ENCODE measurements around the gene PPFIBP2. TPM values are rescaled to one million over a fixed set of nuclear protein-coding genes. Genes with fewer than 3 reads are reported as not detected.

PPFIBP2 gene
- total and polyA plus RNA-seq, 2 of the 13 experiments (the other 11 are each of a cell fraction or from before 2014, with no cell fraction given): 15.0 to 52.5 TPM

DNA sequence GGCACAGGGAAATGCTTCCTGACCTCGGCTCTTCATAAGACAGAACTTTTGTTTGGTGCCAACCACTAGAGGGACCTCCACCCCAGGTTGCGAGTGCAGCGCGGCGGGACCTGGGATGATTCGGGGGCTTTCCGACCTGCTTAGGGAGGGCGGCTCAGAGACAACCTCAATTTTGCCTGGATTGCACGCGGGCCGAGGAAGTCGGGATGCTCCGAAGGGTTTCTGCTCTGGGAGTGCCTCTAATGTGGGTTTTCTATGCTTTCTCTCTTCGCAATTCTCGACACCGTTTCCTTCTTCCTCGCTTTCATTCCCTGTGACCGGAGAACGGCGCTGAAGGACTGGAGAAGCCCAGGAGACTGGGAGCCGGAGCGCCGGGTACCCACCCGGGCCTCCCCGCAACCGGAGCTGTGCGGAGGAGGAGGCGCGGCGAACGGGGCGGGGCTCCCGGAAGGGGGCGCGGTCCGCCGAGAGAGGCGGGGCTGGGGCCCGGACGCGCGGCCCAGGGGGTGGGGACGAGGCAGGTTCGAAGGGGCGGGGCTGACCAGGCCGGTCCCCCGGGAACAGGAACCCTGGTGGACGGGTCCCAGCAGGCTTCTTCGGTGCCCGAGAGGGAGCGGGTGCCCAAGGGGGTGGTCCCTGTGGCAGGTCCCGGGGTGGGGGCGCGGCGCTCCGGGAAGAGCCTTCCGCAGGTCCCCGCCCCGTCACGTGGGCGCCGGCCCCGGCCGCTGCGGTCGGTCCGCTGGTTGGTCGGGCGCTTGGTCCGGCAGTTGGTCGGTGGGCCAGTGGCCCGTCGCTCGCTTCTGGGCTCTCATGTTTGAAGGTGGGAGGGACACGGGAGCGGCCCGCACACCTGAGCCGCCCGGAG, at the start of gene PPFIBP2 (continued):
- TF ChIP-seq, protein P1, sequence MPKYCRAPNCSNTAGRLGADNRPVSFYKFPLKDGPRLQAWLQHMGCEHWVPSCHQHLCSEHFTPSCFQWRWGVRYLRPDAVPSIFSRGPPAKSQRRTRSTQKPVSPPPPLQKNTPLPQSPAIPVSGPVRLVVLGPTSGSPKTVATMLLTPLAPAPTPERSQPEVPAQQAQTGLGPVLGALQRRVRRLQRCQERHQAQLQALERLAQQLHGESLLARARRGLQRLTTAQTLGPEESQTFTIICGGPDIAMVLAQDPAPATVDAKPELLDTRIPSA (CRISPR knock-in tag; IDR thresholded peaks at IDR 0.05; ENCODE audit: borderline replicate concordance): peak; percentile 14; the same call in 1 of the 2 replicates
- TF ChIP-seq MXI1 (IDR thresholded peaks at IDR 0.05; ENCODE audit: borderline replicate concordance, low read depth, low read length) (peak; percentile 12; the same call in 1 of the 3 replicates), KMT2A (CRISPR knock-in tag; IDR thresholded peaks at IDR 0.05) (no peak), ZNF670 (CRISPR knock-in tag; IDR thresholded peaks at IDR 0.05; ENCODE audit: borderline replicate concordance) (peak; percentile 23; the same call in 1 of the 2 replicates), BORCS8-MEF2B (CRISPR knock-in tag; IDR thresholded peaks at IDR 0.05) (no peak), ZFY (CRISPR knock-in tag; IDR thresholded peaks at IDR 0.05) (peak; percentile 30), ZNF329 (CRISPR knock-in tag; IDR thresholded peaks at IDR 0.05; ENCODE audit: low read depth) (0 out of 2 replicates have a peak, but pooled peaks have one; percentile 35), SMARCE1 (IDR thresholded peaks at IDR 0.05; ENCODE audit: borderline replicate concordance) (no peak)
- TF ChIP-seq, protein P2, sequence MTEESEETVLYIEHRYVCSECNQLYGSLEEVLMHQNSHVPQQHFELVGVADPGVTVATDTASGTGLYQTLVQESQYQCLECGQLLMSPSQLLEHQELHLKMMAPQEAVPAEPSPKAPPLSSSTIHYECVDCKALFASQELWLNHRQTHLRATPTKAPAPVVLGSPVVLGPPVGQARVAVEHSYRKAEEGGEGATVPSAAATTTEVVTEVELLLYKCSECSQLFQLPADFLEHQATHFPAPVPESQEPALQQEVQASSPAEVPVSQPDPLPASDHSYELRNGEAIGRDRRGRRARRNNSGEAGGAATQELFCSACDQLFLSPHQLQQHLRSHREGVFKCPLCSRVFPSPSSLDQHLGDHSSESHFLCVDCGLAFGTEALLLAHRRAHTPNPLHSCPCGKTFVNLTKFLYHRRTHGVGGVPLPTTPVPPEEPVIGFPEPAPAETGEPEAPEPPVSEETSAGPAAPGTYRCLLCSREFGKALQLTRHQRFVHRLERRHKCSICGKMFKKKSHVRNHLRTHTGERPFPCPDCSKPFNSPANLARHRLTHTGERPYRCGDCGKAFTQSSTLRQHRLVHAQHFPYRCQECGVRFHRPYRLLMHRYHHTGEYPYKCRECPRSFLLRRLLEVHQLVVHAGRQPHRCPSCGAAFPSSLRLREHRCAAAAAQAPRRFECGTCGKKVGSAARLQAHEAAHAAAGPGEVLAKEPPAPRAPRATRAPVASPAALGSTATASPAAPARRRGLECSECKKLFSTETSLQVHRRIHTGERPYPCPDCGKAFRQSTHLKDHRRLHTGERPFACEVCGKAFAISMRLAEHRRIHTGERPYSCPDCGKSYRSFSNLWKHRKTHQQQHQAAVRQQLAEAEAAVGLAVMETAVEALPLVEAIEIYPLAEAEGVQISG (CRISPR knock-in tag; IDR thresholded peaks at IDR 0.05): 0 out of 2 replicates have a peak, but pooled peaks have one; percentile 34
- TF ChIP-seq, protein P3, sequence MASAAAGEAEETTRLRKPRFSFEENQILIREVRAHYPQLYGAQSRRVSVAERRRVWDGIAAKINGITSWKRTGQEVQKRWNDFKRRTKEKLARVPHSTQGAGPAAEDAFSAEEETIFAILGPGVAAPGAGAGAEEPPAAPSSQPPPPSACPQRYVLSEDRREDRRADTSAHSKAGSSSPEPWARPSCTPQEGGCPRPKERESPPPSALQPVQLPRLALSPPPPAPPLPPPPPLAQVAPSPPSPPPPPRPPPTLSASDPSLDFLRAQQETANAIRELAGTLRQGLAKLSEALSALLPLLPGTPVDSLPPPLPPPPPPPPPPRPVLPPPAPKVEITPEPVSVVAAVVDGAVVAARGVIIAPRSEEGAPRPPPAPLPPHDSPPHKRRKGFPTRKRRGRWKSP (CRISPR knock-in tag; IDR thresholded peaks at IDR 0.05): peak; percentile 49
- TF ChIP-seq, protein P4, sequence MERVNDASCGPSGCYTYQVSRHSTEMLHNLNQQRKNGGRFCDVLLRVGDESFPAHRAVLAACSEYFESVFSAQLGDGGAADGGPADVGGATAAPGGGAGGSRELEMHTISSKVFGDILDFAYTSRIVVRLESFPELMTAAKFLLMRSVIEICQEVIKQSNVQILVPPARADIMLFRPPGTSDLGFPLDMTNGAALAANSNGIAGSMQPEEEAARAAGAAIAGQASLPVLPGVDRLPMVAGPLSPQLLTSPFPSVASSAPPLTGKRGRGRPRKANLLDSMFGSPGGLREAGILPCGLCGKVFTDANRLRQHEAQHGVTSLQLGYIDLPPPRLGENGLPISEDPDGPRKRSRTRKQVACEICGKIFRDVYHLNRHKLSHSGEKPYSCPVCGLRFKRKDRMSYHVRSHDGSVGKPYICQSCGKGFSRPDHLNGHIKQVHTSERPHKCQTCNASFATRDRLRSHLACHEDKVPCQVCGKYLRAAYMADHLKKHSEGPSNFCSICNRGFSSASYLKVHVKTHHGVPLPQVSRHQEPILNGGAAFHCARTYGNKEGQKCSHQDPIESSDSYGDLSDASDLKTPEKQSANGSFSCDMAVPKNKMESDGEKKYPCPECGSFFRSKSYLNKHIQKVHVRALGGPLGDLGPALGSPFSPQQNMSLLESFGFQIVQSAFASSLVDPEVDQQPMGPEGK (CRISPR knock-in tag; IDR thresholded peaks at IDR 0.05): peak; percentile 35; the same call in 1 of the 2 replicates
- TF ChIP-seq, protein P5, sequence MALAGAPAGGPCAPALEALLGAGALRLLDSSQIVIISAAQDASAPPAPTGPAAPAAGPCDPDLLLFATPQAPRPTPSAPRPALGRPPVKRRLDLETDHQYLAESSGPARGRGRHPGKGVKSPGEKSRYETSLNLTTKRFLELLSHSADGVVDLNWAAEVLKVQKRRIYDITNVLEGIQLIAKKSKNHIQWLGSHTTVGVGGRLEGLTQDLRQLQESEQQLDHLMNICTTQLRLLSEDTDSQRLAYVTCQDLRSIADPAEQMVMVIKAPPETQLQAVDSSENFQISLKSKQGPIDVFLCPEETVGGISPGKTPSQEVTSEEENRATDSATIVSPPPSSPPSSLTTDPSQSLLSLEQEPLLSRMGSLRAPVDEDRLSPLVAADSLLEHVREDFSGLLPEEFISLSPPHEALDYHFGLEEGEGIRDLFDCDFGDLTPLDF (CRISPR knock-in tag; IDR thresholded peaks at IDR 0.05): no peak
- TF ChIP-seq, protein P6, sequence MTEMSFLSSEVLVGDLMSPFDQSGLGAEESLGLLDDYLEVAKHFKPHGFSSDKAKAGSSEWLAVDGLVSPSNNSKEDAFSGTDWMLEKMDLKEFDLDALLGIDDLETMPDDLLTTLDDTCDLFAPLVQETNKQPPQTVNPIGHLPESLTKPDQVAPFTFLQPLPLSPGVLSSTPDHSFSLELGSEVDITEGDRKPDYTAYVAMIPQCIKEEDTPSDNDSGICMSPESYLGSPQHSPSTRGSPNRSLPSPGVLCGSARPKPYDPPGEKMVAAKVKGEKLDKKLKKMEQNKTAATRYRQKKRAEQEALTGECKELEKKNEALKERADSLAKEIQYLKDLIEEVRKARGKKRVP (CRISPR knock-in tag; IDR thresholded peaks at IDR 0.05): peak in 1 of 2 experiments; percentile 31; a peak in 1 of 4 replicates
- TF ChIP-seq, protein P7, sequence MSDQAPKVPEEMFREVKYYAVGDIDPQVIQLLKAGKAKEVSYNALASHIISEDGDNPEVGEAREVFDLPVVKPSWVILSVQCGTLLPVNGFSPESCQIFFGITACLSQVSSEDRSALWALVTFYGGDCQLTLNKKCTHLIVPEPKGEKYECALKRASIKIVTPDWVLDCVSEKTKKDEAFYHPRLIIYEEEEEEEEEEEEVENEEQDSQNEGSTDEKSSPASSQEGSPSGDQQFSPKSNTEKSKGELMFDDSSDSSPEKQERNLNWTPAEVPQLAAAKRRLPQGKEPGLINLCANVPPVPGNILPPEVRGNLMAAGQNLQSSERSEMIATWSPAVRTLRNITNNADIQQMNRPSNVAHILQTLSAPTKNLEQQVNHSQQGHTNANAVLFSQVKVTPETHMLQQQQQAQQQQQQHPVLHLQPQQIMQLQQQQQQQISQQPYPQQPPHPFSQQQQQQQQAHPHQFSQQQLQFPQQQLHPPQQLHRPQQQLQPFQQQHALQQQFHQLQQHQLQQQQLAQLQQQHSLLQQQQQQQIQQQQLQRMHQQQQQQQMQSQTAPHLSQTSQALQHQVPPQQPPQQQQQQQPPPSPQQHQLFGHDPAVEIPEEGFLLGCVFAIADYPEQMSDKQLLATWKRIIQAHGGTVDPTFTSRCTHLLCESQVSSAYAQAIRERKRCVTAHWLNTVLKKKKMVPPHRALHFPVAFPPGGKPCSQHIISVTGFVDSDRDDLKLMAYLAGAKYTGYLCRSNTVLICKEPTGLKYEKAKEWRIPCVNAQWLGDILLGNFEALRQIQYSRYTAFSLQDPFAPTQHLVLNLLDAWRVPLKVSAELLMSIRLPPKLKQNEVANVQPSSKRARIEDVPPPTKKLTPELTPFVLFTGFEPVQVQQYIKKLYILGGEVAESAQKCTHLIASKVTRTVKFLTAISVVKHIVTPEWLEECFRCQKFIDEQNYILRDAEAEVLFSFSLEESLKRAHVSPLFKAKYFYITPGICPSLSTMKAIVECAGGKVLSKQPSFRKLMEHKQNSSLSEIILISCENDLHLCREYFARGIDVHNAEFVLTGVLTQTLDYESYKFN (CRISPR knock-in tag; conservative IDR thresholded peaks at IDR 0.05): 0 out of 2 replicates have a peak, but pooled peaks have one; percentile 27
